ENCODE data around the gene SUMF1. TPM values are rescaled to one million over a fixed set of nuclear protein-coding genes. Genes with fewer than 3 reads are reported as not detected.

The SUMF1 gene
- total and polyA plus RNA-seq, 2 of the 4 experiments (the other 2 are of a cell fraction): 26.3 to 38.4 TPM

- intact Hi-C loops (cut with micrococcal nuclease): no loop called here
- ChIA-PET POLR2A (ENCODE audit: unreplicated experiment) (no interaction called here), CTCF (interaction anchor here (0.7 kb wide), 1 partner anchor 312 kb away, joined by 3 read pairs; no protein-coding TSS in a partner anchor)
- in situ Hi-C loops (cut with MboI; ENCODE audit: low sequenced_read_pairs): loop anchor here (25.0 kb wide), 1 partner anchor 741 kb away; no protein-coding TSS in a partner anchor
- Histone ChIP-seq H3K36me3 (ENCODE audit: control insufficient read depth, insufficient read depth, low read length) (peaks cover 3% of the 10 kb centered on the region), H2BK5ac (ENCODE audit: low read depth, low read length, poor library complexity, severe bottlenecking) (no peak overlapping the region), H4K20me1 (ENCODE audit: insufficient read depth, low read length) (no peaks in the 10 kb centered on the region), H3K4me3 (ENCODE audit: insufficient read depth, low read depth, low read length) (no peak overlapping the region), H3K27ac (ENCODE audit: insufficient read depth, low read length) (no peak overlapping the region), H4K5ac (ENCODE audit: low read depth, low read length) (no peak overlapping the region), H3K9me3 (ENCODE audit: control insufficient read depth, insufficient read depth, low read length) (no peaks in the 10 kb centered on the region), H4K91ac (ENCODE audit: insufficient read depth, low read depth, low read length) (no peak overlapping the region), H3K18ac (ENCODE audit: low read depth, low read length) (no peak overlapping the region), H3K27me3 (ENCODE audit: control insufficient read depth, insufficient read depth, low read length) (no peaks in the 10 kb centered on the region), H3K4me1 (ENCODE audit: control insufficient read depth, insufficient read depth, low read length) (peaks cover 8% of the 10 kb centered on the region), H3K9ac (ENCODE audit: low read depth, low read length) (no peak overlapping the region), H3K4ac (ENCODE audit: low read depth, low read length) (no peak overlapping the region), H3K56ac (ENCODE audit: extremely low read depth, insufficient read depth, low read length) (no peak overlapping the region), H2BK120ac (ENCODE audit: low read depth, low read length) (no peak overlapping the region), H3K79me1 (ENCODE audit: low read depth in 1 of 2, low read length in 2 of 2) (no peaks in the 10 kb centered on the region), H2AFZ (replicated peaks; ENCODE audit: low read length, poor library complexity) (no peak overlapping the region), H4K8ac (ENCODE audit: low read depth in 2 of 2, low read length in 2 of 2) (no peak overlapping the region), H3K14ac (replicated peaks; ENCODE audit: low read depth, low read length) (no peak overlapping the region), H3K23ac (ENCODE audit: low read depth, low read length) (no peak overlapping the region), H3K4me2 (ENCODE audit: low read depth, low read length) (no peak overlapping the region), H2AK5ac (ENCODE audit: low read depth, low read length) (no peak overlapping the region), H3K9me1 (ENCODE audit: insufficient read depth, low read length) (no peaks in the 10 kb centered on the region), H2BK15ac (ENCODE audit: low read depth, low read length) (no peak overlapping the region), H2AK9ac (replicated peaks; ENCODE audit: low read depth, low read length, poor library complexity) (no peak overlapping the region), H2BK20ac (ENCODE audit: low read depth, low read length) (no peak overlapping the region)
- DNase-seq (no peak), ATAC-seq (ENCODE audit: low read depth) (no peak)
- WGBS, 2 experiments (ENCODE audit: extremely low coverage in 2 of 2, insufficient read length in 1 of 2): no CpG with 5 or more reads among the region's 1 CpG
- dilution Hi-C loops (cut with HindIII; ENCODE audit: low sequenced_read_pairs, unreplicated experiment): no loop called here
- BruUV-seq (replicated peaks): no TSS peak
- no peak for TF ChIP-seq POLR2A (IDR thresholded peaks at IDR 0.05; ENCODE audit: low read depth, low read length)
- TF ChIP-seq CHD1 (IDR thresholded peaks at IDR 0.05; ENCODE audit: low read depth, low read length): no peak
- TF ChIP-seq CTCF (conservative IDR thresholded peaks at IDR 0.05; ENCODE audit: low read depth, low read length): no peak
- no peak for TF ChIP-seq USF2 (IDR thresholded peaks at IDR 0.05; ENCODE audit: low read depth, low read length)
- TF ChIP-seq, protein P1, sequence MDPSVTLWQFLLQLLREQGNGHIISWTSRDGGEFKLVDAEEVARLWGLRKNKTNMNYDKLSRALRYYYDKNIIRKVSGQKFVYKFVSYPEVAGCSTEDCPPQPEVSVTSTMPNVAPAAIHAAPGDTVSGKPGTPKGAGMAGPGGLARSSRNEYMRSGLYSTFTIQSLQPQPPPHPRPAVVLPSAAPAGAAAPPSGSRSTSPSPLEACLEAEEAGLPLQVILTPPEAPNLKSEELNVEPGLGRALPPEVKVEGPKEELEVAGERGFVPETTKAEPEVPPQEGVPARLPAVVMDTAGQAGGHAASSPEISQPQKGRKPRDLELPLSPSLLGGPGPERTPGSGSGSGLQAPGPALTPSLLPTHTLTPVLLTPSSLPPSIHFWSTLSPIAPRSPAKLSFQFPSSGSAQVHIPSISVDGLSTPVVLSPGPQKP (IDR thresholded peaks at IDR 0.05; ENCODE audit: borderline replicate concordance, low read depth, low read length): no peak
- no peak for TF ChIP-seq SMC3 (IDR thresholded peaks at IDR 0.05; ENCODE audit: low read depth, low read length)
- TF ChIP-seq CEBPB (IDR thresholded peaks at IDR 0.05; ENCODE audit: low read depth, low read length): no peak
- no peak for TF ChIP-seq NFE2L2 (IDR thresholded peaks at IDR 0.05; ENCODE audit: low read depth, low read length)
- no peak for TF ChIP-seq MAFK (IDR thresholded peaks at IDR 0.05; ENCODE audit: low read depth, low read length)
- no peak for TF ChIP-seq RAD21 (IDR thresholded peaks at IDR 0.05; ENCODE audit: low read length)
- no peak for TF ChIP-seq BHLHE40 (IDR thresholded peaks at IDR 0.05; ENCODE audit: low read depth, low read length)
- no peak for TF ChIP-seq FOS (IDR thresholded peaks at IDR 0.05; ENCODE audit: low read depth, low read length)
- no peak for TF ChIP-seq MAZ (IDR thresholded peaks at IDR 0.05; ENCODE audit: borderline replicate concordance, low read depth, low read length)
- no peak for TF ChIP-seq MXI1 (IDR thresholded peaks at IDR 0.05; ENCODE audit: borderline replicate concordance, low read depth, low read length)
Measured at GRCh38 chr3:4321732-4322131, 145.3 kb downstream of the SUMF1 start.
